Measurements from ENCODE around the gene HES5.

DNA sequence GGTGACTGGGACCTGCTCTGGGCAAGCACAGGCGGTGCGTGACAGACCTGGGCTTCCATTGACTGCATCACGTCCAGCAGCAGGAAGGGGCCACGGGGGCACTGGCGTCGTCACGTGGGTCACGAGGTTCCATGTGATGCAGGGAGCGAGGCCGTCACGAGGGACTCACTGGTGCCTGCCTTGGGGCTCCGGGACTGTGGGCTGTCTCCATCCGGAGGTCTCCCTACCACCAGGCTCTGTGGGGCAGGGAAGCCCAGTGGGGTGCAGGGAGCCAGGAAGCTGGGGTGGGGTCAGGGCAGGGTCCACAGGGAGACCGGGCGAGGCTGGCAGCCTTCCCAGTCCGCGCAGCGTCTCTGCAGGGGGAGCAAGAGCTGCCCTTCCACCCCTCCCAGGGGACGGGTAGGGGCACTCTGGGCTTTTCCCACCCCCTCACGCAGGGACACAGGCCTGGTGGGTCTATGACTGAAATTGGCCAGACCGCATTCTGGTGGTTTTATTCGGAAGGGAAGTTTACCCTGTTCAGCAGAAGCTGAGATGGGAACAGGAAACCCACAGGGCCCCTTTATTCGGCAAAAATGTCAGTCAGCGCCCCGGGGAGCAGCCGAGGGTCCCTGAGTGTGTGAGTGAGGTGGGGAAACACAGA lies 25.7 kb upstream of the HES5 start:
- no peak for TF ChIP-seq CEBPB (IDR thresholded peaks at IDR 0.05; ENCODE audit: low read depth, low read length)
- no peak for TF ChIP-seq POLR2A (IDR thresholded peaks at IDR 0.05; ENCODE audit: low read depth, low read length)
- TF ChIP-seq, protein P1, sequence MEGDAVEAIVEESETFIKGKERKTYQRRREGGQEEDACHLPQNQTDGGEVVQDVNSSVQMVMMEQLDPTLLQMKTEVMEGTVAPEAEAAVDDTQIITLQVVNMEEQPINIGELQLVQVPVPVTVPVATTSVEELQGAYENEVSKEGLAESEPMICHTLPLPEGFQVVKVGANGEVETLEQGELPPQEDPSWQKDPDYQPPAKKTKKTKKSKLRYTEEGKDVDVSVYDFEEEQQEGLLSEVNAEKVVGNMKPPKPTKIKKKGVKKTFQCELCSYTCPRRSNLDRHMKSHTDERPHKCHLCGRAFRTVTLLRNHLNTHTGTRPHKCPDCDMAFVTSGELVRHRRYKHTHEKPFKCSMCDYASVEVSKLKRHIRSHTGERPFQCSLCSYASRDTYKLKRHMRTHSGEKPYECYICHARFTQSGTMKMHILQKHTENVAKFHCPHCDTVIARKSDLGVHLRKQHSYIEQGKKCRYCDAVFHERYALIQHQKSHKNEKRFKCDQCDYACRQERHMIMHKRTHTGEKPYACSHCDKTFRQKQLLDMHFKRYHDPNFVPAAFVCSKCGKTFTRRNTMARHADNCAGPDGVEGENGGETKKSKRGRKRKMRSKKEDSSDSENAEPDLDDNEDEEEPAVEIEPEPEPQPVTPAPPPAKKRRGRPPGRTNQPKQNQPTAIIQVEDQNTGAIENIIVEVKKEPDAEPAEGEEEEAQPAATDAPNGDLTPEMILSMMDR (conservative IDR thresholded peaks at IDR 0.05; ENCODE audit: low read depth, low read length) = no peak
